Mucosa of rectum (tissue), 2 donors: Measurements from ENCODE around the gene BYSL.

Experiments used
- H3K27ac ChIP-seq, 2 donors: one replicate each; pipeline ENCODE4 v1.7.0; 2013; ENCODE audit warnings: inconsistent platforms in 2 of 2, low read depth in 2 of 2, low read length in 2 of 2
- H3K27me3 ChIP-seq, 2 donors: one replicate each; pipeline ENCODE4 v1.7.0; 2013; ENCODE audit warnings: low read length in 2 of 2; ENCODE audit not compliant: control insufficient read depth in 2 of 2, insufficient read depth in 2 of 2
- H3K36me3 ChIP-seq, 2 donors: one replicate each; pipeline ENCODE4 v1.7.0; 2013; ENCODE audit warnings: low read length in 2 of 2; ENCODE audit not compliant: control insufficient read depth in 2 of 2, insufficient read depth in 2 of 2
- H3K4me1 ChIP-seq, 2 donors: one replicate each; pipeline ENCODE4 v1.7.0; 2013; ENCODE audit warnings: low read length in 2 of 2, mild to moderate bottlenecking in 1 of 2; ENCODE audit not compliant: control insufficient read depth in 2 of 2, insufficient read depth in 2 of 2
- H3K4me3 ChIP-seq, 2 donors: one replicate each; pipeline ENCODE4 v1.7.0; 2013; ENCODE audit warnings: low read length in 2 of 2
- H3K9ac ChIP-seq, 2 donors: one replicate each; pipeline ENCODE4 v1.7.0; 2013; ENCODE audit warnings: low read length in 2 of 2, low read depth in 1 of 2, mild to moderate bottlenecking in 1 of 2
- H3K9me3 ChIP-seq, 2 donors: one replicate each; pipeline ENCODE4 v1.7.0; 2013; ENCODE audit warnings: low read length in 2 of 2; ENCODE audit not compliant: control insufficient read depth in 2 of 2
- donor health status: healthy.
- donor health status: Normal muscosa, but diverticular disease.

BYSL gene

DNA sequence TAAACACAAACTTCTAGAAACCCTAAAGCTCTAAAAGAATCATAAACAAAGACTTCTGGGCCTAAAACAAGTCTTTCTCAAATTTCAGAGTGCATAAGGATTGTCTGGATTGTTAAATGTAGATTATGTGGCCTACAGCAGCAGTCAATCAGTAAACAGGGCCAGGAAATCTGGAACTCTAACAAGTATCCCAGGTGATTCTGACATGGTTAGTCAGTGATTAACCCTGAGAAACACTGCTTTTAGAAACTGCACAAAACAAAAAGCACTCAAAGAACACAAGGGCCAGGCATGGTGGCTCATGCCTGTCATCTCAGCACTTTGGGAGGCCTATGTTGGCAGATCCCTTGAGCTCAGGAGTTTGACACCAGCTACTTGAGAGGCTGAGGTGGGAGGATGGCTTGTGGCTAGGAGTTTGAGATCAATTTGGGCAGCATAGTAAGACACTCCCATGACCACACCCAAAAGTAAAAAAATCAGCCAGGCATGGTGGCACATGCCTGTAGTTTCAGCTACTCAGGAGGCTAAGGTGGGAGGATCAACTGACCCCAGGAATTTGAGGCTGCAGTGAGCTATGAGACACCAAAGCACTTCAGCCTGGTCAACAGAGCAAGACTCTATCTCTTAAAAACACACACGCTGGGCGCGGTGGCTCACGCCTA lies 6.3 kb upstream of the BYSL start:
- no peaks in the 10 kb centered on the region for H3K9me3 ChIP-seq
- H3K36me3 ChIP-seq = peaks cover 16 to 31% of the 10 kb centered on the region in 2 donors
- H3K9ac ChIP-seq = no peak overlapping the region
- no peaks in the 10 kb centered on the region for H3K27me3 ChIP-seq
- H3K27ac ChIP-seq = no peak overlapping the region
- no peak overlapping the region for H3K4me3 ChIP-seq
- peaks cover 3 to 4% of the 10 kb centered on the region in 2 donors for H3K4me1 ChIP-seq

DNA sequence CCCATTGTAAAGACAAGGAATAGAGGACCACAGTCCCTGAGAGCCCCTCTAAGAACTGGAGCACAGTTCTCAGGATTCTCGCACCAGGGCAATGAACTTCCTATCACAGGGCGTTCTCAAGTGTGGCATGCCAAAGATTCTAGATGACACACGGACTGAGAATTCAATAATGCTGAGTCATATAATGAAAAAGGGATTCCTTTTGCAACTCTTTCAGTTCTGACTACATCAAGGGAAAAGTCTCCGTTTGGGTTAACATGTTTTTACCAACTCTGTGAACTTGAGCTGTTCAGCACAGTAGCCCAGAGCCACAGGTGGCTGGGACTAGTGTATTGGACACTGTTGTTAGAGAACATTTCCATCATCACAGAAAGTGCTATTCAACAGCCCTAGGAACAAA lies 3.8 kb upstream of the BYSL start:
- H3K36me3 ChIP-seq = peaks cover 12 to 25% of the 10 kb centered on the region in 2 donors
- peaks cover 13 to 14% of the 10 kb centered on the region in 2 donors for H3K4me1 ChIP-seq
- H3K4me3 ChIP-seq = no peak overlapping the region
- H3K27ac ChIP-seq = no peak overlapping the region
- no peaks in the 10 kb centered on the region for H3K27me3 ChIP-seq
- H3K9ac ChIP-seq = no peak overlapping the region
- no peaks in the 10 kb centered on the region for H3K9me3 ChIP-seq

DNA sequence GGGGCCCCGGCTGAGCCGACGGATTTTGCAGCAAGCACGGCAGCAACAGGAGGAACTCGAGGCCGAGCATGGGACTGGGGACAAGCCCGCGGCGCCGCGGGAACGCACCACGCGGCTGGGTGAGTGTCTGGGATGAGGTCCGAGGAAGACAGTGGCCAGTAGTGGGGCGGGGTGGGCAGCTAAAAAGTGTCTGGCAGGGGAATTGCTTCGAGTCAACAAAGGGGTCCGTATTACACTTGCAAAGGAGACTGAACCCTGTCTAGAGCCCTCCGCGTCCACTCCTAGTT lies 356 bp downstream of the BYSL start:
- H3K27me3 ChIP-seq = no peaks in the 10 kb centered on the region
- peaks cover 0 to 14% of the 10 kb centered on the region in 2 donors for H3K36me3 ChIP-seq
- peaks cover 14 to 17% of the 10 kb centered on the region in 2 donors for H3K4me1 ChIP-seq
- H3K27ac ChIP-seq = peak overlapping the region; percentile 99
- peak overlapping the region; percentile 94 to 100 for H3K9ac ChIP-seq
- H3K9me3 ChIP-seq = no peaks in the 10 kb centered on the region
- H3K4me3 ChIP-seq = peak overlapping the region; percentile 98 to 100

DNA sequence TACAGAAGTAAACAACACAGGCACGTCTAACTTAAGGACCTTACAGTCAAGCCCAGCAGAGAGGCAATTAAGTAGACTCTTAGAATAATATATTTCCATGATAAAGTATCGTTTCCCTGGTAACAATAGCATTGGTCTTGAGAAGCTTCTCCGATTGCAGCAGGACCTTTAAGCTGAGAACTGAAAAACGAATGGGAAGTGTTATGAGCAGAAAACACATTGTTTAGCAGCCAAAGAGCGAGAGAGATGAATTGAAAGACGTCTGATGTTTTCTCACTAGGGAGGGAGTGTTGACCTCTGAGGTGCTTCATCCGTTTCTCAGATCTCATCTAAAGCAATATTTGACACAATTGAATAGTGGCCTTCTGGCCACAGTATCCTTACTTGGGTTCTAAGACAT lies 855 bp downstream of the BYSL start:
- Histone ChIP-seq H3K36me3 (peaks cover 0 to 14% of the 10 kb centered on the region in 2 donors), H3K4me1 (peaks cover 14 to 17% of the 10 kb centered on the region in 2 donors), H3K27me3 (no peaks in the 10 kb centered on the region), H3K4me3 (peak overlapping the region; percentile 98 to 100), H3K27ac (no peak overlapping the region), H3K9ac (peak overlapping the region; percentile 94 to 100), H3K9me3 (no peaks in the 10 kb centered on the region)

DNA sequence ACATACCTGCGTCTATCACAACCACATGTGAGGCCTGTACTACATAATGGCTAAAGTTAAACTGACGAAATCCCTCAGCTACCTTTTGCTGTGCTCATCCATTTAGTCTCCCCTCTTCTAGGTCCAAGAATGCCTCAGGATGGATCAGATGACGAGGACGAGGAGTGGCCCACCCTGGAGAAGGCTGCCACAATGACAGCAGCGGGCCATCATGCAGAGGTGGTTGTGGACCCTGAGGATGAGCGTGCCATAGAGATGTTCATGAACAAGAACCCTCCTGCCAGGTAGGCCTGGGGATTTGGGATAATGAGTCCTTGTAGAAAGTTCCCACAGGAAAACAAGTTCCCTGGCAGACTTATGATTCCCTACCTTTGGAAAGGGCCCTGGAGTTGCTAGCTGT lies 6.0 kb downstream of the BYSL start:
- Histone ChIP-seq H3K4me3 (no peak overlapping the region), H3K4me1 (peaks cover 2 to 6% of the 10 kb centered on the region in 2 donors), H3K27ac (no peak overlapping the region), H3K9ac (no peak overlapping the region), H3K36me3 (peaks cover 35 to 60% of the 10 kb centered on the region in 2 donors), H3K9me3 (no peaks in the 10 kb centered on the region), H3K27me3 (no peaks in the 10 kb centered on the region)

DNA sequence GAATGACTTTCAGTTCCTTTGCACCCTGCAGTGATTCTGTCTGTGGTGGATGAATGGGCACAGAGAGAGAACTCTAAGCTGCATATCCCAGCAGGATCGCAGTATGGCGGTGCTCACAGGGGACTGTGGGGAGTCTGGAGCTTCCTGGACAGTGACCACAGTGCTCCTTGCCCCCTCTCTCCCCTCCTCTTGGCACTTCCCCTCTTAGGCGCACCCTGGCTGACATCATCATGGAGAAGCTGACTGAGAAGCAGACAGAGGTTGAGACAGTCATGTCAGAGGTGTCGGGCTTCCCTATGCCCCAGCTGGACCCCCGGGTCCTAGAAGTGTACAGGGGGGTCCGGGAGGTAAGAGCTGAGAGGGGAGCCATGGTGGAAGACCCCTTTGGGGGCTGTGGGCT lies 8.6 kb downstream of the BYSL start:
- Histone ChIP-seq H3K36me3 (peaks cover 53 to 74% of the 10 kb centered on the region in 2 donors), H3K27ac (no peak overlapping the region), H3K9ac (no peak overlapping the region), H3K4me3 (no peak overlapping the region), H3K4me1 (no peaks in the 10 kb centered on the region), H3K27me3 (no peaks in the 10 kb centered on the region), H3K9me3 (no peaks in the 10 kb centered on the region)

- Histone ChIP-seq H3K4me3 (no peak overlapping the region), H3K9ac (no peak overlapping the region), H3K36me3 (peaks cover 55 to 85% of the 10 kb centered on the region in 2 donors), H3K27me3 (no peaks in the 10 kb centered on the region), H3K4me1 (peaks cover 3 to 12% of the 10 kb centered on the region in 2 donors), H3K27ac (no peak overlapping the region), H3K9me3 (no peaks in the 10 kb centered on the region)
Measured at GRCh38 chr6:41931792-41932191, 10.5 kb downstream of the BYSL start.

DNA sequence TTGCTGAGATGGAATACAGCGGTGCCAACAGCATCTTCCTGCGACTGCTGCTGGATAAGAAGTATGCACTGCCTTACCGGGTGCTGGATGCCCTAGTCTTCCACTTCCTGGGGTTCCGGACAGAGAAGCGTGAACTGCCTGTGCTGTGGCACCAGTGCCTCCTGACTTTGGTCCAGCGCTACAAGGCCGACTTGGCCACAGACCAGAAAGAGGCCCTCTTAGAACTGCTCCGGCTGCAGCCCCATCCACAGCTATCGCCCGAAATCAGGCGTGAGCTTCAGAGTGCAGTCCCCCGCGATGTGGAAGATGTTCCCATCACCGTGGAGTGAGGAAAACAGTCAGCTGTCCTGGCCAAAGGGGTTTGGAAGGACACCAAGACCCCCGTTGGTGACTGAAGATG lies 11.1 kb downstream of the BYSL start:
- Histone ChIP-seq H3K36me3 (peaks cover 55 to 86% of the 10 kb centered on the region in 2 donors), H3K9ac (no peak overlapping the region), H3K27me3 (no peaks in the 10 kb centered on the region), H3K4me1 (peaks cover 3 to 14% of the 10 kb centered on the region in 2 donors), H3K27ac (no peak overlapping the region), H3K4me3 (no peak overlapping the region), H3K9me3 (no peaks in the 10 kb centered on the region)

- H3K27me3 ChIP-seq = no peaks in the 10 kb centered on the region
- H3K36me3 ChIP-seq = peaks cover 46 to 67% of the 10 kb centered on the region in 2 donors
- no peak overlapping the region for H3K9ac ChIP-seq
- no peak overlapping the region for H3K27ac ChIP-seq
- H3K9me3 ChIP-seq = no peaks in the 10 kb centered on the region
- peaks cover 12 to 26% of the 10 kb centered on the region in 2 donors for H3K4me1 ChIP-seq
- H3K4me3 ChIP-seq = no peak overlapping the region
Measured at GRCh38 chr6:41934278-41935192, 13.2 kb downstream of the BYSL start.

DNA sequence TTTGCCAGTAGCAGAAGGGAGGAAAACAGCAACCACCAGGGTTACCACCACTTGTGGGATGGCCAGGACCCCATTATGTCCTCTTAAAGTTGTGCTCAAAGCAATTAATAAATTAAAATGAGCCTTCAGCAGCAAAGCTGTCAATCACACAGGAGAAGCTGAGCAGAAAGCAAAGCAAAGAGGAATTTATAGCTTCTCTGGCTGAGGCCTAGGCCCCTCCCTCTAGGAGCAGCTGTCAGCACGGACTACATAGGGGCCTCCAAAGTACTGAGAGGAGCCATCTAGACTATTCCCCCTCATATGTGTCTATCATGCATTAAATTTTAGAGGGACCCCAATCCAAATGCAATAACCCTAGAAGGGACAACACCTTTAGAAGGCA lies 13.9 kb downstream of the BYSL start:
- Histone ChIP-seq H3K9me3 (no peaks in the 10 kb centered on the region), H3K27ac (no peak overlapping the region), H3K9ac (no peak overlapping the region), H3K4me3 (no peak overlapping the region), H3K4me1 (peaks cover 19 to 33% of the 10 kb centered on the region in 2 donors), H3K36me3 (peaks cover 39 to 61% of the 10 kb centered on the region in 2 donors), H3K27me3 (no peaks in the 10 kb centered on the region)
